H1 (cell line): ENCODE results near the gene DOCK6. TPM values are rescaled to one million over a fixed set of nuclear protein-coding genes. Genes with fewer than 3 reads are reported as not detected.

Experiments
- BCL11A ChIP-seq, 2 experiments: IDR thresholded peaks; one replicate each; pipeline ENCODE4 v1.6.1; 2011; ENCODE audit warnings: low read depth in 2 of 2, low read length in 2 of 2, mild to moderate bottlenecking in 2 of 2
- CHD2 ChIP-seq: IDR thresholded peaks from 2 replicates; pipeline ENCODE4 v1.6.1; 2012; ENCODE audit warnings: low read length, improper control_type of control experiment
- FOSL1 ChIP-seq: IDR thresholded peaks from 2 replicates; pipeline ENCODE4 v1.6.1; 2011; ENCODE audit warnings: mild to moderate bottlenecking, low read depth, low read length, moderate library complexity; ENCODE audit not compliant: insufficient read depth
- KDM4A ChIP-seq: IDR thresholded peaks from one replicate; pipeline ENCODE4 v1.7.1; 2012; ENCODE audit warnings: low read depth, mild to moderate bottlenecking, moderate library complexity, low read length, inconsistent platforms; ENCODE audit not compliant: severe bottlenecking
- SIRT6 ChIP-seq: IDR thresholded peaks from one replicate; pipeline ENCODE4 v1.7.1; 2012; ENCODE audit warnings: low read length, inconsistent platforms
- SP2 ChIP-seq: IDR thresholded peaks from 2 replicates; pipeline ENCODE4 v1.6.1; 2012; ENCODE audit warnings: mild to moderate bottlenecking, low read length, inconsistent platforms
- polyA plus RNA-seq, 7 experiments: library from polyadenylated mRNA; depleted of rRNA in 3 of 7; stranded (reverse) in 5 of 7; unstranded in 2 of 7; fragments of >200 nt in 5 of 7; fragments of 200-250 nt in 2 of 7; gene quantifications; 1 replicate in 5 of 7; 2 replicates in 1 of 7; 4 replicates in 1 of 7; pipeline versions ENCODE4 v1.2.1 to v1.2.3, GENCODE V29; 2011 to 2013; ENCODE audit warnings: missing spikeins in 2 of 7, mixed read lengths in 2 of 7
- total RNA-seq: library from RNA; stranded (reverse); fragmentation: NEBNext Ultra II Directional; extraction: Animal tissue kit (Norgen Biotek cat#: 25700); gene quantifications from 2 replicates; pipeline ENCODE4 v1.2.1, GENCODE V29; 2021
- TF ChIP-seq, protein P1 (sequence below): fragments of 300-600 bp; sonication (generic); IDR thresholded peaks from 2 replicates; pipeline ENCODE4 v1.7.1; 2012; ENCODE audit warnings: low read length, moderate library complexity, mild to moderate bottlenecking, inconsistent platforms; ENCODE audit not compliant: insufficient replicate concordance
- TF ChIP-seq, protein P2 (sequence below): IDR thresholded peaks from 2 replicates; pipeline ENCODE4 v1.6.1; 2011; ENCODE audit warnings: low read depth, mild to moderate bottlenecking, low read length; ENCODE audit not compliant: insufficient read depth

Gene DOCK6
- total and polyA plus RNA-seq, 2 of the 8 experiments (the other 6 are each of a cell fraction or from before 2014, with no cell fraction given) = 25.5 to 54.7 TPM

DNA sequence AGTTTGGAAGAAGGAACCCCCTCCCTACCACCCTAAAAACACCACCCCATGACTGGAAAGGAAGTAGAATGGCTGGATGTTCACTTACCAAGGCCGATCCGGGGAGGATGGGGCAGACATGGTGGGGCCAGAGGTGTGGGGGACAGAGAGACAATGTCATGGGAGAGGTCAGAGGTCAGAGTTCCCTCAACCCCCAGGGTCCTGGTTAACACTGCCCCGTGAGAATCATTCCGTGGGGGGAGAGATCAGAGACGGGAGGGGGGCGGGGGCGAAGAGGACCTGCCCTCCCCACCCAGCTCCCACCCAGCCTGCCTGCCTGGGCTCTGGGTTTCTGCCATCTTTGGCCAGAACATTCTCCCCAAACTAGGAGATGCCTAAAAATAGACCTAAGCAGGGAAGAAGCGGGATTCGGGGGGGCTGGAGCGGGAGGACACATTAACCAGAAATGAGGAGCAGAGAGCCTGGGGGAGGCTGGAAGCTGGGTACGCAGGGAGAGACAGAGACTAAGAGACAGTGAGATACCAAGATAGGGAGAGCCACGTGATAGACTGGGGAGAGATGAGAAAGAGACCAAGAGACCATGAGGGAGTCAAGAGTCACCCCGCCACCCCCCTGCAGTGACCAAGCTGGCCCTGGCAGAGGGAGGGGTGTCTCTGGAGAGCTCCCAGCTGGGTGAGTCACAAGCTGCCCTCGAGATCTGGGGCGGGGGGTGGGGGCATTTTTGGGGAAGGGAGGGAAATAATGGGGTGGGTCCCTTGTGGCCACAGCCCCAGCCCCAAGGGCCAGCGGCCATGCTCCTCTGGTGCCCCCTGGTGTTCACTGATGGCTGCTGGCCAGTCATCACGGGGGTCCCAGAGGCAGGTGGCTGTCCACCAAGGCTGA lies 58.9 kb downstream of the DOCK6 start (continued):
- TF ChIP-seq, protein P1, sequence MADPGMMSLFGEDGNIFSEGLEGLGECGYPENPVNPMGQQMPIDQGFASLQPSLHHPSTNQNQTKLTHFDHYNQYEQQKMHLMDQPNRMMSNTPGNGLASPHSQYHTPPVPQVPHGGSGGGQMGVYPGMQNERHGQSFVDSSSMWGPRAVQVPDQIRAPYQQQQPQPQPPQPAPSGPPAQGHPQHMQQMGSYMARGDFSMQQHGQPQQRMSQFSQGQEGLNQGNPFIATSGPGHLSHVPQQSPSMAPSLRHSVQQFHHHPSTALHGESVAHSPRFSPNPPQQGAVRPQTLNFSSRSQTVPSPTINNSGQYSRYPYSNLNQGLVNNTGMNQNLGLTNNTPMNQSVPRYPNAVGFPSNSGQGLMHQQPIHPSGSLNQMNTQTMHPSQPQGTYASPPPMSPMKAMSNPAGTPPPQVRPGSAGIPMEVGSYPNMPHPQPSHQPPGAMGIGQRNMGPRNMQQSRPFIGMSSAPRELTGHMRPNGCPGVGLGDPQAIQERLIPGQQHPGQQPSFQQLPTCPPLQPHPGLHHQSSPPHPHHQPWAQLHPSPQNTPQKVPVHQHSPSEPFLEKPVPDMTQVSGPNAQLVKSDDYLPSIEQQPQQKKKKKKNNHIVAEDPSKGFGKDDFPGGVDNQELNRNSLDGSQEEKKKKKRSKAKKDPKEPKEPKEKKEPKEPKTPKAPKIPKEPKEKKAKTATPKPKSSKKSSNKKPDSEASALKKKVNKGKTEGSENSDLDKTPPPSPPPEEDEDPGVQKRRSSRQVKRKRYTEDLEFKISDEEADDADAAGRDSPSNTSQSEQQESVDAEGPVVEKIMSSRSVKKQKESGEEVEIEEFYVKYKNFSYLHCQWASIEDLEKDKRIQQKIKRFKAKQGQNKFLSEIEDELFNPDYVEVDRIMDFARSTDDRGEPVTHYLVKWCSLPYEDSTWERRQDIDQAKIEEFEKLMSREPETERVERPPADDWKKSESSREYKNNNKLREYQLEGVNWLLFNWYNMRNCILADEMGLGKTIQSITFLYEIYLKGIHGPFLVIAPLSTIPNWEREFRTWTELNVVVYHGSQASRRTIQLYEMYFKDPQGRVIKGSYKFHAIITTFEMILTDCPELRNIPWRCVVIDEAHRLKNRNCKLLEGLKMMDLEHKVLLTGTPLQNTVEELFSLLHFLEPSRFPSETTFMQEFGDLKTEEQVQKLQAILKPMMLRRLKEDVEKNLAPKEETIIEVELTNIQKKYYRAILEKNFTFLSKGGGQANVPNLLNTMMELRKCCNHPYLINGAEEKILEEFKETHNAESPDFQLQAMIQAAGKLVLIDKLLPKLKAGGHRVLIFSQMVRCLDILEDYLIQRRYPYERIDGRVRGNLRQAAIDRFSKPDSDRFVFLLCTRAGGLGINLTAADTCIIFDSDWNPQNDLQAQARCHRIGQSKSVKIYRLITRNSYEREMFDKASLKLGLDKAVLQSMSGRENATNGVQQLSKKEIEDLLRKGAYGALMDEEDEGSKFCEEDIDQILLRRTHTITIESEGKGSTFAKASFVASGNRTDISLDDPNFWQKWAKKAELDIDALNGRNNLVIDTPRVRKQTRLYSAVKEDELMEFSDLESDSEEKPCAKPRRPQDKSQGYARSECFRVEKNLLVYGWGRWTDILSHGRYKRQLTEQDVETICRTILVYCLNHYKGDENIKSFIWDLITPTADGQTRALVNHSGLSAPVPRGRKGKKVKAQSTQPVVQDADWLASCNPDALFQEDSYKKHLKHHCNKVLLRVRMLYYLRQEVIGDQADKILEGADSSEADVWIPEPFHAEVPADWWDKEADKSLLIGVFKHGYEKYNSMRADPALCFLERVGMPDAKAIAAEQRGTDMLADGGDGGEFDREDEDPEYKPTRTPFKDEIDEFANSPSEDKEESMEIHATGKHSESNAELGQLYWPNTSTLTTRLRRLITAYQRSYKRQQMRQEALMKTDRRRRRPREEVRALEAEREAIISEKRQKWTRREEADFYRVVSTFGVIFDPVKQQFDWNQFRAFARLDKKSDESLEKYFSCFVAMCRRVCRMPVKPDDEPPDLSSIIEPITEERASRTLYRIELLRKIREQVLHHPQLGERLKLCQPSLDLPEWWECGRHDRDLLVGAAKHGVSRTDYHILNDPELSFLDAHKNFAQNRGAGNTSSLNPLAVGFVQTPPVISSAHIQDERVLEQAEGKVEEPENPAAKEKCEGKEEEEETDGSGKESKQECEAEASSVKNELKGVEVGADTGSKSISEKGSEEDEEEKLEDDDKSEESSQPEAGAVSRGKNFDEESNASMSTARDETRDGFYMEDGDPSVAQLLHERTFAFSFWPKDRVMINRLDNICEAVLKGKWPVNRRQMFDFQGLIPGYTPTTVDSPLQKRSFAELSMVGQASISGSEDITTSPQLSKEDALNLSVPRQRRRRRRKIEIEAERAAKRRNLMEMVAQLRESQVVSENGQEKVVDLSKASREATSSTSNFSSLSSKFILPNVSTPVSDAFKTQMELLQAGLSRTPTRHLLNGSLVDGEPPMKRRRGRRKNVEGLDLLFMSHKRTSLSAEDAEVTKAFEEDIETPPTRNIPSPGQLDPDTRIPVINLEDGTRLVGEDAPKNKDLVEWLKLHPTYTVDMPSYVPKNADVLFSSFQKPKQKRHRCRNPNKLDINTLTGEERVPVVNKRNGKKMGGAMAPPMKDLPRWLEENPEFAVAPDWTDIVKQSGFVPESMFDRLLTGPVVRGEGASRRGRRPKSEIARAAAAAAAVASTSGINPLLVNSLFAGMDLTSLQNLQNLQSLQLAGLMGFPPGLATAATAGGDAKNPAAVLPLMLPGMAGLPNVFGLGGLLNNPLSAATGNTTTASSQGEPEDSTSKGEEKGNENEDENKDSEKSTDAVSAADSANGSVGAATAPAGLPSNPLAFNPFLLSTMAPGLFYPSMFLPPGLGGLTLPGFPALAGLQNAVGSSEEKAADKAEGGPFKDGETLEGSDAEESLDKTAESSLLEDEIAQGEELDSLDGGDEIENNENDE = no peak
- TF ChIP-seq FOSL1 (no peak), KDM4A (no peak), BCL11A (IDR thresholded peaks at IDR 0.05; ENCODE audit: low read depth in 2 of 2, low read length in 2 of 2) (no peak), SP2 (no peak), SIRT6 (no peak), CHD2 (no peak)
- TF ChIP-seq, protein P2, sequence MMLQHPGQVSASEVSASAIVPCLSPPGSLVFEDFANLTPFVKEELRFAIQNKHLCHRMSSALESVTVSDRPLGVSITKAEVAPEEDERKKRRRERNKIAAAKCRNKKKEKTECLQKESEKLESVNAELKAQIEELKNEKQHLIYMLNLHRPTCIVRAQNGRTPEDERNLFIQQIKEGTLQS = no peak
